Measurements from ENCODE around the gene ZCCHC18. TPM values are rescaled to one million over a fixed set of nuclear protein-coding genes. Genes with fewer than 3 reads are reported as not detected.

The ZCCHC18 gene
- total and polyA plus RNA-seq, 9 of the 15 experiments (the other 6 are each of a cell fraction or from before 2014, with no cell fraction given) = not detected

GRCh38 chrX:104156630-104157529, 44.6 kb downstream of the ZCCHC18 start, which contains the start of gene SLC25A53 (continued):
- TF ChIP-seq NFYB (IDR thresholded peaks at IDR 0.05; ENCODE audit: extremely low read depth, insufficient read length) = no peak
- no peak for TF ChIP-seq ZBTB17 (CRISPR knock-in tag; IDR thresholded peaks at IDR 0.05)
- TF ChIP-seq ZC3H11A (IDR thresholded peaks at IDR 0.05; ENCODE audit: low read depth, low read length) = no peak
- TF ChIP-seq ZNF695 (CRISPR knock-in tag; IDR thresholded peaks at IDR 0.05) = no peak
- peak; percentile 30 for TF ChIP-seq HNRNPLL (IDR thresholded peaks at IDR 0.05; ENCODE audit: low read depth, low read length, poor library complexity, severe bottlenecking)
- TF ChIP-seq RHOXF2B (CRISPR knock-in tag; conservative IDR thresholded peaks at IDR 0.05) = no peak
- TF ChIP-seq ZFX (CRISPR knock-in tag; IDR thresholded peaks at IDR 0.05) = peak; percentile 59
- TF ChIP-seq E2F8 (IDR thresholded peaks at IDR 0.05; ENCODE audit: low read depth, partially characterized antibody) = peak; percentile 93
- no peak for TF ChIP-seq ZNF408 (CRISPR knock-in tag; IDR thresholded peaks at IDR 0.05; ENCODE audit: low read depth)
- TF ChIP-seq NFRKB (IDR thresholded peaks at IDR 0.05; ENCODE audit: low read depth) = peak; percentile 88
- no peak for TF ChIP-seq PHB (CRISPR knock-in tag; IDR thresholded peaks at IDR 0.05)
- peak; percentile 31; the same call in 1 of the 2 replicates for TF ChIP-seq FOSL1 (tag; conservative IDR thresholded peaks at IDR 0.05)
- TF ChIP-seq ZKSCAN1 (IDR thresholded peaks at IDR 0.05; ENCODE audit: low read depth, low read length) = 0 out of 2 replicates have a peak, but pooled peaks have one; percentile 64
- TF ChIP-seq JUN (IDR thresholded peaks at IDR 0.05; ENCODE audit: borderline replicate concordance, low read depth, low read length) = 0 out of 2 replicates have a peak, but pooled peaks have one; percentile 34
- TF ChIP-seq JUN (CRISPR knock-in tag; IDR thresholded peaks at IDR 0.05; ENCODE audit: borderline replicate concordance) = no peak
- peak; percentile 97 for TF ChIP-seq ZEB2 (IDR thresholded peaks at IDR 0.05)
- no peak for TF ChIP-seq ZNF778 (CRISPR knock-in tag; IDR thresholded peaks at IDR 0.05)
- peak; percentile 52 to 99 (median 96) for TF ChIP-seq YY1 (IDR thresholded peaks at IDR 0.05; ENCODE audit: borderline replicate concordance in 1 of 3, control insufficient read depth in 1 of 3, extremely low read depth in 1 of 3, insufficient read depth in 3 of 3, insufficient read length in 1 of 3, insufficient replicate concordance in 2 of 3, low read depth in 1 of 3, low read length in 2 of 3)
- peak; percentile 37 for TF ChIP-seq MEIS2 (IDR thresholded peaks at IDR 0.05; ENCODE audit: partially characterized antibody)
- TF ChIP-seq CSDE1 (IDR thresholded peaks at IDR 0.05) = peak; percentile 78 to 90
- TF ChIP-seq ADNP (tag; IDR thresholded peaks at IDR 0.05) = 0 out of 2 replicates have a peak, but pooled peaks have one; percentile 18
- TF ChIP-seq, protein P1, sequence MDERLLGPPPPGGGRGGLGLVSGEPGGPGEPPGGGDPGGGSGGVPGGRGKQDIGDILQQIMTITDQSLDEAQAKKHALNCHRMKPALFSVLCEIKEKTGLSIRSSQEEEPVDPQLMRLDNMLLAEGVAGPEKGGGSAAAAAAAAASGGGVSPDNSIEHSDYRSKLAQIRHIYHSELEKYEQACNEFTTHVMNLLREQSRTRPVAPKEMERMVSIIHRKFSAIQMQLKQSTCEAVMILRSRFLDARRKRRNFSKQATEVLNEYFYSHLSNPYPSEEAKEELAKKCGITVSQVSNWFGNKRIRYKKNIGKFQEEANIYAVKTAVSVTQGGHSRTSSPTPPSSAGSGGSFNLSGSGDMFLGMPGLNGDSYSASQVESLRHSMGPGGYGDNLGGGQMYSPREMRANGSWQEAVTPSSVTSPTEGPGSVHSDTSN (CRISPR knock-in tag; IDR thresholded peaks at IDR 0.05; ENCODE audit: low read depth) = no peak
- TF ChIP-seq, protein P1 (tag; conservative IDR thresholded peaks at IDR 0.05; ENCODE audit: low read depth) = peak; percentile 56
